GM21447 (cell line): Measurements from ENCODE around the gene AUTS2.

Experiments used
- ATAC-seq: cut with Tn5 transposase; IDR thresholded peaks from one replicate; pipeline ENCODE4 v1.9.1; 2021; ENCODE audit not compliant: unreplicated experiment

AUTS2 gene

GRCh38 chr7:70214071-70214470 lies 615.8 kb downstream of the AUTS2 start:
- ATAC-seq, result no peak

GRCh38 chr7:70215491-70215890 lies 617.2 kb downstream of the AUTS2 start:
- no peak for ATAC-seq

DNA sequence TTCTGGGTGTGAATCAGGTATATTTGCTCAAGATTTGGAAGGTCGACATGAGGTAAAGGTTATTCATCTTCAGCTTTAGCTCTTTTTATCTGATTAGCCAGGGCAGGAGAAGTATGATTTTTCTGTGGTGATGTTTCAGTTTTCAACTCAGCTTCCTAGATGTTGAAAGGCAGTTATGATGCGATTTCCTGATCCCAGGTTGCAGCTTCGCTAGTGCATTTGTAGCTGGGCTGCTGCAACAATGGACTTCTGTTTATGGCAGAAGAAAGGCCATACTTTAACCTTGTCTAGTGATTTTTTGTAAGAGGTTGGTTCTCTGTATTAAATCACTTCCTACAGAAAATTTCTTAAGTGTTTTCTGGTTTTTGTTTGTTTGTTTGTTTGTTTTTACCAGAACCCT lies 619.3 kb downstream of the AUTS2 start:
- ATAC-seq, result no peak

GRCh38 chr7:70218006-70218405 lies 619.7 kb downstream of the AUTS2 start:
- ATAC-seq, result no peak

DNA sequence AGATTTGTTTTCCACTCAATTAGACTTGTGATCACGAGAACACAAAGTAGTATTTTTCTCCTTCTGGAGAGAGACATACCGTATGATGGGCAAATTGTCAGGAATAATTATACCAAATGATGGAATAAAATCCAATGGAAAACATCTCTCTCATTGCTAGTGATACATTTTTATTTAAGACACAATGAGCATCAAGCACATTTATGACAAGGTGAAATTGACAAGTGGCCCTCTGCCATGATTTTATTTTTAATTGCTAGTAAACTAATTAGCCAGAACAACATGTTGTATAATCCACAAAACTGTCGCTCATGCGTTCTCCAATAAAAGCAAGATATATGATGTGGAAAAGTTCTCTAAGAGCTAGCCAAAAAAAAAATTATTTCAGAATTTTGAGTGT lies 620.8 kb downstream of the AUTS2 start:
- no peak for ATAC-seq

GRCh38 chr7:70229242-70229641 lies 631.0 kb downstream of the AUTS2 start:
- no peak for ATAC-seq

DNA sequence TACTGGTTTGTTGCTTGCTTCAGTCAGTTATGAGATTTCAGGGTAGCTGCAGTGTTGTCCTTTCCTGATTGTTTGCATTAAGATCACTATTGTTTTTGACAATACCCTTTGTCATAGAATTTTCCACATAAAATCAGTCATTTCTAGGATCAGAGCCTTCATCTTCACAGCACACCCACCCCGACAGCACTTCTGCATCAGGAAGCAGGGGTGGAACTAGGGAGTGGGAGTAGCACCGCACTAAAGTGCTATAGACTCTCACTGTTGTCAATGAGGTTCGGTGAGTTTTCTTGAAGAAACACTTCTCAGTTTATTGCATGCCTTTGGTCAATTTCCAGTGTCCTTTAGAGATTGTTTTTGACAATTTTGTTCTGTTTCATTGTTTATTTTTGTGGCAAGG lies 632.5 kb downstream of the AUTS2 start:
- no peak for ATAC-seq

DNA sequence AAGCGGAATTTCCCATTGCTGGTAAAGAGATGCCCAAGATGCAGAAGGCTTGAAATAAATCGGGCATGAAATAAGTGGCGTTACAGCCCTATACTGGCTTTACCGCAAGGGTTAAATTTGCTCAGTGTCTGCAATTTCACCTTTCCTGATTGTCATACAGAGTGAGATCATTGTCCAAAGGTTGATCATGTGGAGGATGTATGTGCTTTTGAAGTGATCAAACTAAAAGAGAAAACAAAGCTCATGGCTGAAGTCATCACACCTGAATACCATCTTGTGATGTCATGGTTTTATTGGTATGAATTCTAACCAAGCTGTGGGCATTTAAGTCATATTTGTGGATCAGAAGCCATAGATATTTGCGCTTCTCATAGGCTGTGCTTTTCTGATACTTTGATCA lies 635.5 kb downstream of the AUTS2 start:
- ATAC-seq, result no peak

DNA sequence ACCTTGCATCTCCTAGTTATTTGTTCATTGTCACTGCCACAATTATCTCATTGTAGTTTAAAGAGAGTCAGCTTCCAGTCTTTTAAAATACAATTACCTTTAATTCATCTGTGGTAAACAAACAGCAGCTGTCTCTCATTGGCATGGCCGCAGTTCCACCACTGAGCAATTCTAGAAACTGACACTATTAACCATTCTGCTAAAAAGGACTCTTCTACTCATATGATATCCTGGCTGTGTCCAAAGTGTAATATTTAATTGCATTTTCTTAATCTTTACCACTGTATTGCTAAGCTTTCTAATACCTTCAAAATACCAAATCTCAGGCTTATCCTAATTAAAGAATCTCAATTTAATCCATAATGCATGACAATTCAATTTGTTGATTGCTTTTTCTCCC lies 639.0 kb downstream of the AUTS2 start:
- no peak for ATAC-seq

GRCh38 chr7:70237831-70238575 lies 639.7 kb downstream of the AUTS2 start:
- peak; percentile 100 for ATAC-seq

GRCh38 chr7:70239918-70240317 lies 641.6 kb downstream of the AUTS2 start:
- ATAC-seq, result no peak

DNA sequence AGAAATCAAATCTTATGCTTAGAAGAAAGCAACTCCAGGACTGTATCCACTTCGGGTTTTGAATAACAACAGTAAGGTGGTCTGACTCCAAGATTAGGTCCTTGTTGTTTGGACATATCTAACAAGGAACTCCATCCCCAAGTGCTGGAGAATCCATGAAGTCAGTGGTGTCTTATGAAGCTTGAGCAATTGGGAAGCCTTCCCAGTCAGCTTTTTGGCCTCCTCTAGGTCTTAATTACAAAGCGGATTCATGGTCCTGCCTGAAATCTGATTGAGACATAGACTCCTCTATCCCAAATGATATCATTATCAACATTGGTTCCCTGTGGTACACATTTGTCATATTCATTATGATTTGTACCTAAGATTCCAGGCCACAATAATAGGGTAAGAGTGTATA lies 642.6 kb downstream of the AUTS2 start:
- no peak for ATAC-seq

- ATAC-seq, result no peak
Measured at GRCh38 chr7:70241536-70242175, 643.4 kb downstream of the AUTS2 start.

GRCh38 chr7:70242826-70243225 lies 644.6 kb downstream of the AUTS2 start:
- ATAC-seq, result no peak

- ATAC-seq, result no peak
Measured at GRCh38 chr7:70243443-70243842, 645.2 kb downstream of the AUTS2 start.

- no peak for ATAC-seq
Measured at GRCh38 chr7:70257921-70258320, 659.6 kb downstream of the AUTS2 start.

DNA sequence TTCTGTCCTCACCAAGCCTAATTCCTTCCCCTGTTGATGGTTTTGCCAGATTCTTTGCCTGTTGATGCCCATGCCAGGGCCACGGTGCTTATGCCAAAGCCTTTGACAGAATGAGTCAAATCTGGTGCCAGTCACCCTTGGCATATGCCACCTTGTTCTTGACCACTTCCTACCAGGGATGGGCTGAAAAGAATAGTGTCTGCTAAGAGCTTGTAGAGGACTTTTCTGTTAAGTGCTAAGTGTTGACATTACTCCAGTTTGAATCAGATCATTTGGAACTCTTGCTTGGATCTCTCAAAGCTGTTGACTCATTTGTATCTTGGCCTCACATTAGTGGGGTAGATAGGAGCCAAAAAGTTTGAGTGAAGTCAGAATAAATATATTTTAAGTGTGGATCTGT lies 661.2 kb downstream of the AUTS2 start:
- ATAC-seq, result no peak

- ATAC-seq, result no peak
Measured at GRCh38 chr7:70263471-70264255, 665.4 kb downstream of the AUTS2 start.

GRCh38 chr7:70266186-70266585 lies 667.9 kb downstream of the AUTS2 start:
- no peak for ATAC-seq

- no peak for ATAC-seq
Measured at GRCh38 chr7:70267381-70268120, 669.3 kb downstream of the AUTS2 start.

- no peak for ATAC-seq
Measured at GRCh38 chr7:70268179-70268578, 669.9 kb downstream of the AUTS2 start.
